Measurements from ENCODE around the gene IGF2. TPM values are rescaled to one million over a fixed set of nuclear protein-coding genes. Genes with fewer than 3 reads are reported as not detected.

The IGF2 gene
- total RNA-seq, 2 donors from 2014 or later: 10.6 to 84.0 TPM

GRCh38 chr11:2139621-2140337, 590 bp upstream of the IGF2 start:
- ATAC-seq (no peak), DNase-seq (no peak)
- Histone ChIP-seq H3K4me3 (no peak overlapping the region), H3K27me3 (peaks cover 0 to 40% of the 10 kb centered on the region in 2 donors), H3K4me1 (peaks cover 33% of the 10 kb centered on the region), H3K27ac (no peak overlapping the region), H3K36me3 (replicated peaks in 1 of 2; ENCODE audit: insufficient read depth in 1 of 2, low read depth in 2 of 2) (no peaks in the 10 kb centered on the region), H3K9me3 (no peaks in the 10 kb centered on the region)
- no peak for TF ChIP-seq CTCF (IDR thresholded peaks at IDR 0.05)
- WGBS, 2 donors: 2 to 4% methylated on average over 9 to 55 of the region's 57 CpGs
- intact Hi-C loops (cut with DNase I): no loop called here

GRCh38 chr11:2138431-2139122, 612 bp downstream of the IGF2 start:
- 1 to 2% methylated on average over 32 to 57 of the region's 68 CpGs for WGBS, 2 donors
- H3K4me3 ChIP-seq: no peak overlapping the region
- H3K27ac ChIP-seq: no peak overlapping the region
- TF ChIP-seq POLR2A (IDR thresholded peaks at IDR 0.05) (no peak), CTCF (IDR thresholded peaks at IDR 0.05) (no peak)
- H3K9me3 ChIP-seq: no peaks in the 10 kb centered on the region
- H3K36me3 ChIP-seq (replicated peaks in 1 of 2; ENCODE audit: insufficient read depth in 1 of 2, low read depth in 2 of 2): no peaks in the 10 kb centered on the region
- peaks cover 0 to 30% of the 10 kb centered on the region in 2 donors for H3K27me3 ChIP-seq
- DNase-seq (no peak), ATAC-seq (no peak)
- peaks cover 23% of the 10 kb centered on the region for H3K4me1 ChIP-seq
- intact Hi-C loops (cut with DNase I): no loop called here

- Histone ChIP-seq H3K4me1 (peaks cover 22% of the 10 kb centered on the region), H3K4me3 (no peak overlapping the region), H3K27ac (no peak overlapping the region), H3K9me3 (no peaks in the 10 kb centered on the region), H3K36me3 (replicated peaks in 1 of 2; ENCODE audit: insufficient read depth in 1 of 2, low read depth in 2 of 2) (no peaks in the 10 kb centered on the region), H3K27me3 (peaks cover 0 to 28% of the 10 kb centered on the region in 2 donors)
- 1 to 5% methylated on average over 7 to 20 of the region's 44 CpGs for WGBS, 2 donors
- intact Hi-C loops (cut with DNase I): no loop called here
- peak; percentile 9 for ATAC-seq
- DNase-seq: no peak
- TF ChIP-seq POLR2A (IDR thresholded peaks at IDR 0.05) (no peak), CTCF (IDR thresholded peaks at IDR 0.05) (no peak)
Measured at GRCh38 chr11:2138068-2138430, 1.1 kb downstream of the IGF2 start.

- peak in 3 of 4 donors; percentile 46 to 53 (median 49) for DNase-seq
- TF ChIP-seq POLR2A (IDR thresholded peaks at IDR 0.05) (no peak), CTCF (IDR thresholded peaks at IDR 0.05) (no peak)
- H3K36me3 ChIP-seq (replicated peaks in 1 of 2; ENCODE audit: insufficient read depth in 1 of 2, low read depth in 2 of 2): no peaks in the 10 kb centered on the region
- peaks cover 0 to 28% of the 10 kb centered on the region in 2 donors for H3K27me3 ChIP-seq
- H3K4me3 ChIP-seq: no peak overlapping the region
- intact Hi-C loops (cut with DNase I): no loop called here
- no peaks in the 10 kb centered on the region for H3K9me3 ChIP-seq
- H3K4me1 ChIP-seq: peaks cover 22% of the 10 kb centered on the region
- whole genome bisulfite sequencing, 2 donors: 4 to 9% methylated on average over 4 to 39 of the region's 50 CpGs
- no peak overlapping the region for H3K27ac ChIP-seq
- ATAC-seq: peak; percentile 43
Measured at GRCh38 chr11:2137202-2138067, 1.8 kb downstream of the IGF2 start.
